ENCODE measurements around the gene MYO5C. TPM values are rescaled to one million over a fixed set of nuclear protein-coding genes. Genes with fewer than 3 reads are reported as not detected.

MYO5C gene
- total and polyA plus RNA-seq, 2 of the 13 experiments (the other 11 are each of a cell fraction or from before 2014, with no cell fraction given) = 15.7 to 23.7 TPM

DNA sequence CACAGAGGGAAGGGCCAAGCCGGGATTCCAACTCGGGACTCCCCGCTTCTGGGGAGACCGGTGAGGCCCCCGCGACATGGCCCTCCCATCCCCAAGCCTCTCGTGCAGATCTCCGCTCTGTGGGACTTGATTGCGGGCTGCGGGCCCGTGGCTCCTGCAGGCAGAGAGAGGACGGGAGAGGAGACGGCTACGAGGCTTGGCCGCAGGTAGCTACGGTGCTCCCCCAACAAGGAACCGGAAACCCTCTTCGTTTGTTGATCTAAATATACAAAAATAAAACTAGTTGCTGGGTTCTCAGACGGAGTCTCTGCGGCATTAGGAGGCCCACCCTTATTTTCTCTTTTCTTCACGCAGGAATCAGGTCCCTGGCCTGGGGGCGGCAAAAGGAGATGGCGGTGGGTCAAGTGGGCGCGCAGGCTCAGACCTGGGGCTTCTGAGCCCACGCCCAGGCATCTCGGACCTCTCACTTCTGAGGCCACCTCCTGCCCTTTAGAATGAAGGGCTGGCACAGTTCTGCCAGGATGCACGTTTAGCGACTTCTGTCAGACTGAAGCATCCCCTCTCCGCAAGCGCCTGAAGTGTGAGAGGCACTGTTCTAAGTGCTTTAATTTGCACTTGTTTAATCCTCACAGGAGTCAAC is 115.3 kb downstream of the MYO5C start (continued):
- TF ChIP-seq, protein P1, sequence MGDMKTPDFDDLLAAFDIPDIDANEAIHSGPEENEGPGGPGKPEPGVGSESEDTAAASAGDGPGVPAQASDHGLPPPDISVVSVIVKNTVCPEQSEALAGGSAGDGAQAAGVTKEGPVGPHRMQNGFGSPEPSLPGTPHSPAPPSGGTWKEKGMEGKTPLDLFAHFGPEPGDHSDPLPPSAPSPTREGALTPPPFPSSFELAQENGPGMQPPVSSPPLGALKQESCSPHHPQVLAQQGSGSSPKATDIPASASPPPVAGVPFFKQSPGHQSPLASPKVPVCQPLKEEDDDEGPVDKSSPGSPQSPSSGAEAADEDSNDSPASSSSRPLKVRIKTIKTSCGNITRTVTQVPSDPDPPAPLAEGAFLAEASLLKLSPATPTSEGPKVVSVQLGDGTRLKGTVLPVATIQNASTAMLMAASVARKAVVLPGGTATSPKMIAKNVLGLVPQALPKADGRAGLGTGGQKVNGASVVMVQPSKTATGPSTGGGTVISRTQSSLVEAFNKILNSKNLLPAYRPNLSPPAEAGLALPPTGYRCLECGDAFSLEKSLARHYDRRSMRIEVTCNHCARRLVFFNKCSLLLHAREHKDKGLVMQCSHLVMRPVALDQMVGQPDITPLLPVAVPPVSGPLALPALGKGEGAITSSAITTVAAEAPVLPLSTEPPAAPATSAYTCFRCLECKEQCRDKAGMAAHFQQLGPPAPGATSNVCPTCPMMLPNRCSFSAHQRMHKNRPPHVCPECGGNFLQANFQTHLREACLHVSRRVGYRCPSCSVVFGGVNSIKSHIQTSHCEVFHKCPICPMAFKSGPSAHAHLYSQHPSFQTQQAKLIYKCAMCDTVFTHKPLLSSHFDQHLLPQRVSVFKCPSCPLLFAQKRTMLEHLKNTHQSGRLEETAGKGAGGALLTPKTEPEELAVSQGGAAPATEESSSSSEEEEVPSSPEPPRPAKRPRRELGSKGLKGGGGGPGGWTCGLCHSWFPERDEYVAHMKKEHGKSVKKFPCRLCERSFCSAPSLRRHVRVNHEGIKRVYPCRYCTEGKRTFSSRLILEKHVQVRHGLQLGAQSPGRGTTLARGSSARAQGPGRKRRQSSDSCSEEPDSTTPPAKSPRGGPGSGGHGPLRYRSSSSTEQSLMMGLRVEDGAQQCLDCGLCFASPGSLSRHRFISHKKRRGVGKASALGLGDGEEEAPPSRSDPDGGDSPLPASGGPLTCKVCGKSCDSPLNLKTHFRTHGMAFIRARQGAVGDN (CRISPR knock-in tag; IDR thresholded peaks at IDR 0.05) = peak; percentile 12
- TF ChIP-seq THYN1 (CRISPR knock-in tag; IDR thresholded peaks at IDR 0.05; ENCODE audit: borderline replicate concordance, low read depth) (no peak), PCBP2 (optimal IDR thresholded peaks at IDR 0.05; ENCODE audit: low read depth, low read length, poor library complexity, severe bottlenecking) (no peak), E2F2 (CRISPR knock-in tag; IDR thresholded peaks at IDR 0.05; ENCODE audit: borderline replicate concordance) (no peak), ZNF468 (CRISPR knock-in tag; IDR thresholded peaks at IDR 0.05) (no peak)
